HG03378 (cell line): Measurements from ENCODE around the gene GJA5.

Experiments used
- ATAC-seq: cut with Tn5 transposase; IDR thresholded peaks from one replicate; pipeline ENCODE4 v1.9.1; 2021; ENCODE audit warnings: mild to moderate bottlenecking, moderate library complexity; ENCODE audit not compliant: unreplicated experiment

GJA5 gene

GRCh38 chr1:147768101-147768500, 7.7 kb upstream of the GJA5 start:
- no peak for ATAC-seq

- ATAC-seq: no peak
Measured at GRCh38 chr1:147762233-147763024, 2.0 kb upstream of the GJA5 start.

- ATAC-seq: no peak
Measured at GRCh38 chr1:147758379-147759100, 1.9 kb downstream of the GJA5 start.

DNA sequence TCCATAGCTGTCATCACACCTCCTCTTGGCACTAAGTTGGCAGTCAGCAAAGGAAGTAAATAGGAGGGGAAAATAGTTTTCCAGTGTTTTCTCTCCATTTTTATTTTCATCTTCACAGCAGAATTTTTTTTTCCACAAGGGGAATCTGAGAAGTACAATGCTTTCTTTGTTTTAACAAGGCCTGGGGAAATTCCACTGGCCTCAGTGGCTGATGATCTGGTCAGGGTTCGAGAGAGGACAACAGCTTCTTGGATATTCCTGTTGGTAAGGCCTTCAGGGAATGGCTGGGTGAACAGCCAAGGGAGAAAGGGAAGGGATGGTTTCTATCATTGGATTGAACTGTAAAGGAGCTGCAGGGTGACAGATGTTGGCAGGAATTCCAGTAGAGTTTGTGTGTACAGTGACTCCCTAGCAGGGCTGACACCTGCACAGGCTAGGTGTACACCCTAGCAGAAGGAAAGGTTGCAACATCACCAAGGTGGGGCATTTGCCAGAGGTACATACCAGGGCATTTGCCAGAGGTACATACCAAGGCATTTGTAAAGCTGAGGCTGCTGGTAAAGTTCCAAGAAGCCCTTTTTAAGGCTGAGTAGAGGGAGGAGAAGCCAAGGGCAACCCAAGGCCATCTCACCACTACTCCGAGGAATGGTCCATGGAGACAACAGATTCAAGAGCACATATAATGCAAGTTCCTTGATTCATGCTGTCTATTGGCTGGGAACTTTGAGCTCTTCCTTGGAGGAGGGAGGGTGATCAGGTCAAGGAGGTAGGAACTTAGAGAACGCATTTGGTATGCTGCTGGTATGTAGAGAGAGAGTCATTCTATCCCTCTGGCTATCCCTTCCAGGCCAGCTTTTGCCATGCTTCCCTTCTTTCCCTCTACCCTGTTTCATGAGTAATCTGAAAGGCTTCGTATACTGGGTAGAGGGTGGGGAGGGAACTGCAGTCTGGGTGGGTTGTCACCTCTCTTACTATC, 3.1 kb downstream of the GJA5 start:
- ATAC-seq: no peak

DNA sequence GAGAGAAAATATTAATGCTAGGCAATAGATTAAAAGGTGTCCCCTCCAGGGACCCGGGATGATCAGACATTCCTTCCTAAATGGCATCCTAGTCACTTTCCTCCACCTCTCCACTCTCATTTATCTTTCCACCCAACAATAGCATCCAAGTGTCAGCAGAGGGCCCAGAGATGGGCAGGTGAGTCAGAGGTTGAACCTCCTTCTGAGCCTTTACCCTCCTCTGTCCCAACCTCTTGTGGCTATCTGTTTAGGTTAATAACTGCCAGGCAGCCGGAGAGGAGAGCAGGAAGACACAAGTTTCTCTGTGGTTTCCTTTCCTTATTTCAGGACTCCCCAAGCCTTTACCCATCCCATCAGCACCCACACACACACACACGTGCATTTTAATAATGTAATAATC, 4.1 kb downstream of the GJA5 start:
- no peak for ATAC-seq

GRCh38 chr1:147754661-147755060, 5.7 kb downstream of the GJA5 start:
- ATAC-seq: no peak

GRCh38 chr1:147753081-147753480, 7.3 kb downstream of the GJA5 start:
- ATAC-seq: no peak

- no peak for ATAC-seq
Measured at GRCh38 chr1:147752511-147752910, 7.9 kb downstream of the GJA5 start.

DNA sequence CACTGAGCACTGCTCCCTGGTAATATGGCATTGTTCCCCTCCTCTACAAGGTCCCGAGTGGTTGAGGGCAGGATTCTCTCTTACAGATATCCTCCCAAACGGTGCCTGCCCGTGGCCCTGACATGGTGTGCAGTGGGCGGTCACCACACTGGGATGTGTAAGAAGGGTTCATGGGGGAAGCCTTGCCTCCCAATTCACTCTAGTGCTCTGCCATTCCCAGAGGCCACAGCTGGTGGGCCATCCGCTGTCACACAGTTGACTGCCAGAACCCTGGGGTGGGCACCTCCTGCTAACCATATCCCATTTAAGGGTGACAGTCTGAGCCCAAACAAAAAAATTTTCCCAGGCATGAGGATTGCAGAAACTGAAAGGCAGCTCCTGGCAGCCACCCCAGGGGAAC, 9.1 kb downstream of the GJA5 start:
- no peak for ATAC-seq

DNA sequence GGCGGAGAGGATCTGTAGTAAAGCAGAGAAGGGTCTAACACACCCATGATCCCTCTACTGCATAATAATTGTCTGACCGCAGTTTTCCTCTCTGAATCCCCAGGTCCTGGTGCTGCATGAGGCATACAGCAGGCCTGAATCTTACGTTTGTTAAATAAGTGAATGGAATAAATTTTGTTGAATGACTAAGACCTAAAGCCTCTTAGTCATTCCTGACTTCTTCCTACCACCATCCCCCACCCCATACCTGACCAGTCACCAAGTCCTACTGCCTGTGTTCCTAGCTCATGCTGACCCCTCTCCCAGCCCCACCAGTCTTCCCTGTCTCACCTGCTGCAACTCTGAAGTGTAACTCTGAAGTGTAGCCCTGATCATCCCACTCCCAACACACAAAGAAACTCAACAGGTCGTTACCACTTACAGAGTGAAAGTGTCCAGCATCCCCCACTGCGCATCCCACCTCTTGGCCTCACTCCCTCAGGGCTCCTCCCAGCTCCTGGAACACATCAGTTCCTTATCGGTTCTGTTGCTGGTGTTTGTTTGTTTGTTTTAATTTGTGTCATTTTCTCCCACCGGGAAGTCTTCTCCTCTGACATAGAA, 9.7 kb downstream of the GJA5 start:
- no peak for ATAC-seq

- no peak for ATAC-seq
Measured at GRCh38 chr1:147749792-147750191, 10.6 kb downstream of the GJA5 start.

- ATAC-seq: no peak
Measured at GRCh38 chr1:147748676-147749350, 11.6 kb downstream of the GJA5 start.

DNA sequence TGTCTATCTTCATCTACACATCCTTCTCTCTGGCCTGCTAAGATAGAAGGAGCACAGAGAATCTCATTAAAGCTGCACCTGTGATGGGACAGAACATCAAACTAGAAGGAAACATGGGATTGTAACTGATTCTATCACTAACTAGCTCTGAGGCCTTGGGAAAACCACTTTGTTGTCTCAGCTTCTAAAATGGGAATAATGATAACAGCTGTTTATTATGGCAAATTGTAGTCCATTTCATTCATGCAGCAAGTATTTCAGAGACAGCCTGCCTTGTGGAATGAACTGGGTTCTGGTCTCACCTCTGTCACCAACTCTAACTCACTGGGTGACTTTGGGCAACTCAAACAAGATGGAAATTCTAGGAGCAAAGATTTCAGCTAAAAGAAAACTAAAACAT, 12.4 kb downstream of the GJA5 start:
- ATAC-seq: no peak

- no peak for ATAC-seq
Measured at GRCh38 chr1:147745271-147745670, 15.1 kb downstream of the GJA5 start.

- no peak for ATAC-seq
Measured at GRCh38 chr1:147741065-147741464, 19.3 kb downstream of the GJA5 start.

DNA sequence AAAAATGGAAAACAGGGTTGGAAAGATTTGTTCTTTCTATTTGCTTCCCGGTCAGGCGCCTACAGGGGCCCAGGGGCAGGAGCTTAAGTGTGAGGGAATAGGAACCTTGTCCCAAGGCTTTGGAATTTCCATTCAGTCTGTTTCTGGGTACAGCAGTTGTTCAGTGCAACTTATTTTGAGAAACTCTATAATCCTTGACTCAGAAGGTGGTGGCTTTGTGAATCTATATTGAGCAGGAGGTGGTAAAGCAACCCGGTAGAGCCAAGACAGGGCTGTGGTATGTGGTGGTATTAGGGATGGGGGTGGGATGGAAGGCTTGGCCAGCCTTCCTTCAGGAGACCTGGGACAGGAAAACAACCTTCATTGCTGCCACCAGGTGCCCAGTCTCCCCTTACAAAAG, 20.0 kb downstream of the GJA5 start:
- no peak for ATAC-seq

GRCh38 chr1:147738739-147739476, 21.5 kb downstream of the GJA5 start:
- ATAC-seq: no peak

GRCh38 chr1:147738129-147738528, 22.3 kb downstream of the GJA5 start:
- no peak for ATAC-seq

DNA sequence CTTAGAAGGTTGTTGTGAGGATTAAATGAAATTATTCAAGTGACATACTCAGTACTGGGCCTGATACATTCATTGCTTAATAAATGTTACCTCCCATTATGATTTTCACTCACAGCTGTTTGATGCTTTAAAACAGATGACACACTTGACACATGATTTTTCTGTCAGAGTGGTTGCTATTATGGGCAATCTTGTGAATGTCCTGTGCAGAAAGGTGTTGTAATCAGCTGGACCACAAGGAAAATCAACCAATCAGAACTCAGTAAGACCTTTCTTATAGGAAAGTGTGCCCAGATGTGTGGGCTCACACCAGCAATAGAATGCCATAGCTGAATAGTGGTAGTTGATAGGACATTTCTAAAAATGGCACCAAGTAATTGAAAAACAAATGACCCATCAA, 23.5 kb downstream of the GJA5 start:
- ATAC-seq: no peak

- ATAC-seq: no peak
Measured at GRCh38 chr1:147735423-147735822, 25.0 kb downstream of the GJA5 start.
